CD4-positive, alpha-beta T cell treated with Interleukin-17A for 4 hours (primary cell): ENCODE results near the gene LMNB1.

Experiments
- DNase-seq: peaks from one replicate; pipeline ENCODE4 v3.0.0-alpha.2; 2020; ENCODE audit warnings: mixed read lengths

The LMNB1 gene

GRCh38 chr5:126858441-126858840 lies 81.5 kb downstream of the LMNB1 start:
- DNase-seq, result no peak

GRCh38 chr5:126863402-126863801 lies 86.5 kb downstream of the LMNB1 start:
- DNase-seq, result no peak

- no peak for DNase-seq
Observed at GRCh38 chr5:126864042-126864688, 87.2 kb downstream of the LMNB1 start.

GRCh38 chr5:126865299-126865698 lies 88.4 kb downstream of the LMNB1 start:
- DNase-seq, result no peak

GRCh38 chr5:126866851-126867636 lies 90.1 kb downstream of the LMNB1 start:
- DNase-seq, result no peak

GRCh38 chr5:126868338-126869004 lies 91.5 kb downstream of the LMNB1 start:
- no peak for DNase-seq

- DNase-seq, result peak; percentile 66
Observed at GRCh38 chr5:126869005-126869451, 92.1 kb downstream of the LMNB1 start.

GRCh38 chr5:126871441-126871840 lies 94.5 kb downstream of the LMNB1 start:
- DNase-seq, result no peak

GRCh38 chr5:126872561-126873354 lies 95.8 kb downstream of the LMNB1 start:
- DNase-seq, result no peak

GRCh38 chr5:126875303-126875785 lies 98.4 kb downstream of the LMNB1 start:
- DNase-seq, result no peak

- DNase-seq, result no peak
Observed at GRCh38 chr5:126877602-126878001, 100.7 kb downstream of the LMNB1 start.

- no peak for DNase-seq
Observed at GRCh38 chr5:126878085-126878484, 101.1 kb downstream of the LMNB1 start.

GRCh38 chr5:126878634-126879033 lies 101.7 kb downstream of the LMNB1 start:
- no peak for DNase-seq

- no peak for DNase-seq
Observed at GRCh38 chr5:126881821-126882600, 105.1 kb downstream of the LMNB1 start.

- no peak for DNase-seq
Observed at GRCh38 chr5:126883564-126884245, 106.8 kb downstream of the LMNB1 start.

GRCh38 chr5:126884269-126884819 lies 107.4 kb downstream of the LMNB1 start:
- DNase-seq, result no peak
